ENCODE results near the gene MS4A6E.
"Not testable (repeated sequence)": the region's sequence is repeated elsewhere in the genome, so short reads cannot be mapped to it uniquely, and the experiment has no call there.

The MS4A6E gene

GRCh38 chr11:60326955-60327354 lies at the start of gene MS4A6E:
TSS of gene MS4A6E (plus strand) at chr11:60327255. CDS start at chr11:60334896, 7,641 bp downstream.
- DNase-seq = no peak

DNA sequence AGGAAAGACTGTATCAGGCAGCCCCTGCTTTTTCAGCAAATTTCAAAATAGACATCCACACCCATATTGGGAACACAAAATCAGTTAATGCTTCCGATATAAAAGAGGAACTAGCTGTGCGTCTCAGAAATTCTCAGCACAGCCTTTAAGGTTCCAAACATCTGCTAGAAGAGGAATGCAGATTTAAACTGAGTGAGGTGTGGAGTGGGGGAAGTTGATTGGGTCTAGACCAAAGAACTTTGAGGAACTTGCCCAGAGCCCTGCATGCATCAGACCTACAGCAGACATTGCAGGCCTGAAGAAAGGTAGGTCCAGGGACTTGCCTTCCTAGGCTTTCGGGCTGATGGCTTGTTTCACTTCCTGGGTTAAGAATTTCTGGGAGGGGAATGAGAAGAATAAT lies 46.6 kb upstream of the MS4A6E start, which contains the start of gene MS4A4A:
TSS of gene MS4A4A (plus strand) at position 255 of the 400 bp plus-strand sequence. CDS start at position 265, 10 bp downstream.
- no peak for DNase-seq

DNA sequence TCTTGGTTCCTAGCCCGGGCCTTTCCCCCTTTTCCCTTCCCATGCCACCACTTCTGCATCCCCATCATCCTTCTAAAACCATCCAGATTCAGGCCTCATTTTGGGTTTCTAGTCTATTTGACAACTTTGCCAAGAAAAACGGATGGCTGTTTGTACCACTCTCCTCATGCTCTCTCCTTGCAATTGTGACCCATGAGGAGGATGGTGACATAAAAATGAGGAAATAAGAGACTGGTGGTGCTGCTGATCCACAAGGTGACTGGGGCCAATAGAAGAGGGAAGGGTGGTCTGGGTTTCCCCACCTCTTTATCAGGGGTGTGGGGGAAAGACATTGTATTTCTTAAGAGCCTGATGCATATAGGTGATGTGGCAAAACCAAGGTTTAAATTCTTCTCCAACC lies 45.6 kb upstream of the MS4A6E start:
- no peak for DNase-seq

DNA sequence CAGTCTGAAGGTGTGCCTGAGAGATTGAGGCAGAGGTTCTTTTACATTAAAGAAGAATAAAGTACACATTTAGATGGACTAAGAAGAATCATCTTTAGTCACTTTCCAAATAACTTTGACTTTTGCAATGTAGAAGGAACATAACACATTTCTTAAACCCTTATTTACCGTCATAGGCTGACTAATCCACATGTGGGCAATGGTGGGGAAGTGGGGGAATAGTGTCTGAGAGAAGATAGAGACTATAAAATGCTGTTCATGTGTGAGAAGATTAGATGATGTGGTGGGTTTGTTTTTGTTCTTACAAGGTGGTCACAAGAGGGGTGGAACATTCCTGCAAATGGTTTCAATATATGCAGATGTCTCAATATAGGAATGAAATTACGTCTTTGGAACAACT lies 44.8 kb upstream of the MS4A6E start:
- DNase-seq = no peak

GRCh38 chr11:60285411-60286126 lies 41.5 kb upstream of the MS4A6E start:
- not testable (repeated sequence) for DNase-seq

DNA sequence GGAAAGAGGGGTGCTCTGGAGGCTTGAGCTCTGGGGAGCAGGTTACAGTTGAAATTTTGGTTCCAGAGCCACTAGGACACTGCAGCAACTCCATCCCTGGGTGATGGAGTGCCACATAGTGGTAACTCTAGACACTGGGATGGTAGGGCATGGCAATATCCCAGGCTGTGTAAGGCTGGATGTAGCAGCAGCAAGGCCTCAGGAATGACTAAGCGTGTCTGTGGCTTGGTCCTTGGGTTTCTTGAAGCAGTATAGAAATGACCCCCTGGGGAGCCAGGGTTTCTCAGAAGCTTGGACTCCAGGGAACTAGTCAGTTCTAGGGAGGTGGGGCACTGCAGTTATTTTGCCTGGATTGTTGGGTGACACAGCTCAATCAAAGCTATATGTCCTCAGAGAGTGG lies 38.5 kb upstream of the MS4A6E start:
- no peak for DNase-seq

GRCh38 chr11:60292145-60292544 lies 34.9 kb upstream of the MS4A6E start:
- DNase-seq = no peak

DNA sequence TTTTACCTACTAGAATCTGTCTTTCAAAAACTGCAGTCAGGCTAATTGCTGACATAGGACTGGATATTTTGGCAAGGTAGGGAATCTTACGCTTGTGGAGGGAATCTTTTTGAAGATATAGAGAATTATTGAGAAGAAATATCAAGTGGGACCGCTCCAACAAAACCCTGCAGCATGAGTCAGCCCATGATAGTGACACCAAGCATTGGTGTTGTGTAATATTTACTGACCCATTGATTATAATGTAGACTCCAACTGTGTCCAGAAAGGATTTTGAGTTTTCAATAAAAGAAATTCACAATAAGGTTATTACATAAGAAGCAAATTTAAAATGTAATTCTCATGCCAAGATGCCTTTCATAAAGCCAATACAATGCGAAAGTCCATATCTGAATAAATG lies 25.9 kb upstream of the MS4A6E start:
- no peak for DNase-seq

GRCh38 chr11:60301884-60302283 lies 25.2 kb upstream of the MS4A6E start:
- DNase-seq = not testable (repeated sequence)

DNA sequence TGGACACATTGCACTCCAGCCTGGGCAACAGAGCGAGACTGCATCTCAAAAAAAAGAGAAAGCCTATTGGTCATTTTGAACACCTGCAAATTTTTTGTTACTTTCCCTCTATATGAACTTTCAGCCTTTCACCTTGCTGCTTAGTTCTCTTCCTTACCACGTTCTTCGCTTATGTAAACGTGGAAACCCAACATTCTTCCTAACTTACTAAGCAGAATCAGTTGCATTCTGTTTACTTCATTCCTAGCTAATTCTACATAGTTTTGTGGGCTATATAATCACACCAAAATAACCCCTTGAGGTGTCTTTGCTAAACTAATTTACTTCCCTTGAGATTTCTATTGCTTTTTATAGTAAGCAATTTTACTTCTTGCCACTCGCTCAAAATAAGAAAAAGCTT lies 23.4 kb upstream of the MS4A6E start:
- DNase-seq = no peak

DNA sequence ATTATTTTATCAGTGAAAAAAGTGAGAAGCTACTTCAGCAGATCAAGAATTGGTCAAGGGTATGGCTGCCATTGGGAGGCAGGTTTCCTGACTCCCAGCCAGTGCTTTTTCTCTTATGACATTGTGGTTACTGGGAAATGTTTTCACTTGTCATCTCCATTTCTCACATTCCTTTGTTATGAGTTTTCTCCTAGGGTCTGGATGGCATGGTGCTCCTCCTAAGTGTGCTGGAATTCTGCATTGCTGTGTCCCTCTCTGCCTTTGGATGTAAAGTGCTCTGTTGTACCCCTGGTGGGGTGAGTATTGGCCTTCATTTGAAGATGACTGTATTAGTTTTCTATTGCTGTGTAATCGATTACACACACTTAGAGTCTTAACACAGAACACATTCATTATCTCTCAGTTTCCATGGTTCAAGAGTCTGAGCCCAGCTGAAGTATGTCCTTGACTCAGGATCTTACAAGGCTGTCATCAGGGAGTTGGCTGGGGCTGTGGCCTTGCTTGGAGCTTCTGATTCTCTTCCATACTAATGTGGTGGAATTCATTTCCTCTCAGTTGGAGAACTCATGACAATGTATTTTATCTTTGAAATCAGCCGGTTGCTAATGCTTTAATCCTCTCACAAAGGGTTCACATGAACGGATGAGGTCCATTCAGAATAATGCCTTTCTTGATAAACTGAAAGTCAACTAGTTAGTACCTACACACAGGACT lies 21.0 kb upstream of the MS4A6E start:
- peak; percentile 64 for DNase-seq

GRCh38 chr11:60307507-60308195 lies 19.4 kb upstream of the MS4A6E start:
- no peak for DNase-seq

DNA sequence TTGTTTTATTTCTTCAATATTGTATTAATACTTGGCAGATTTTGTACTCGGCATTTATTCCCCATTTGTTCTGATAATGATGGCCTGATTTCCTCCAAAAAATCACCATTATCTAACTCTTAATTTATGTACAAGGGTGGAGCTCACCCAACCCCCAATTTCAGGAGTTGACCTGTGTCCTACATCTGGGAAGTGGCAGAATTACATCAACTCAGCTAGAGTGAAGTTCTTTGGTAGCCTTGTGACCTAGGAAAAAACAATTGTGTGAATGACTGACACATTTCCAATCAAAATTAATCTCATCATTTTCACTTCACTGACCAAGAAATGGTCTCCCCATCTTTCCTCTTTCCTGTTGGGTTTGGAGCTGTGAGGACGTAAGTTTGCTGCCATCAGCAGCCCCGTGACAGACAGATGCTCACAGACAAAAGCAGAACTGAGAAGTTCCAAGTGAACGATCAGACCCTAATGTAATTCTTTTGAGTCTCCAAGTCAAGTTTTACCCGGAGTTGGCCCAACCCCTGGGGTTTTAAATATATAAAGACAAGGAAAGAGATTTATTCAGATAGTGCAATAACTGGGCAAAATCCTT lies 16.6 kb upstream of the MS4A6E start:
- no peak for DNase-seq

- DNase-seq = no peak
These were observed 12.3 kb upstream of the MS4A6E start for GRCh38 chr11:60314635-60315321.

GRCh38 chr11:60315871-60316270 lies 11.2 kb upstream of the MS4A6E start:
- no peak for DNase-seq

DNA sequence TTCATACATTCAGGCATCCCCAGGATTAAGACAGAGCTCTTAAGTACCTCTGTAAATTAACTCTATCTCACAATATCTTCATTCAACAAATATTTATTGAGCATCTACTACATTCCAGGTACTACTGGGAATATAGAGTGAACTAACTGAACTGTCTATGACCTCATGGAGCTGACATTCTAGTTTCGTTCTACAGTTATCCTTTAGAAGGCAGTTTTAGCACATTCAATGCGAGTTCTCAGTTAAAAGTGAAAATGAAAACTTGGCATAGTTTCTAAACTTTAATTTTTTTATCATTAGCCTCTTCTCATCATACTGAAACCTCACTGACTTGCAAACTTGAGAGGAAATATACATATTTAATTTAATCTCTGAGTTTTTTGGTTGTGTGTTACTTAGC lies 10.7 kb upstream of the MS4A6E start:
- DNase-seq = no peak

- DNase-seq = no peak
These were observed 8.3 kb upstream of the MS4A6E start for GRCh38 chr11:60318726-60319125.

DNA sequence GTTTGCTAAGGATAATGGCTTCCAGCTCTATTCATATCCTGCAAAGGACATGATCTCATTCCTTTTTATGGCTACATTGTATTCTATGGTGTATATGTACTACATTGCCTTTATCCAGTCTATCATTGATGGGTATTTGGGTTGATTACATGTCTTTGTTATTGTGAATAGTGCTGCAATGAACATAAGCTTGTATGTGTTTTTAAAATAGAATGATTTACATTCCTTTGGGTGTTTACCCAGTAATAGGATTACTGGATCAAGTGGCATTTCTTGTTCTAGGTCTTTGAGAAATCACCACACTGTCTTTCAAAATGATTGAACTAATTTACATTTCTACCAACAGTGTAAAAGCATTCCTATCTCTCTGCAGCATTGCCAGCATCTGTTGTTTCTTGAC lies 6.0 kb upstream of the MS4A6E start:
- DNase-seq = no peak

DNA sequence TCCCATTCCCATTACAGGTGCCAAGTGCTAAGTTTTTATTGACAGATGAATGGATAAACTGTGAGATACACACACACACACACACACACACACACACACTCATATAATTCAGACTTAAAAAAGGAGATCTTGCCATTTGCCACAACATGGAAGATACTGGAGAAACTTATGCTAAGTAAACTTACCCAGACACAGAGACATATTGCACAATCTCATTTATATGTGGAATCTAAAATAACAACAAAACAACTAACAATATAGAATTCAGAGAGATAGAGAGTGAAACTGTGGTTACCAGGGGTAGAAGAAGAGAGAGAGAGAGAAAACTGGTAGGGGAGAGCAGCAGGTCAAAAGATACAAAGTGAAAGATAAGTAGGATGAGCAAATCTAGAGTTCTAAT lies 1.4 kb downstream of the MS4A6E start:
- no peak for DNase-seq

GRCh38 chr11:60332846-60333245 lies 5.8 kb downstream of the MS4A6E start:
- DNase-seq = no peak

GRCh38 chr11:60334005-60334620 lies 7.1 kb downstream of the MS4A6E start:
- peak; percentile 89 for DNase-seq

GRCh38 chr11:60336767-60337391 lies 9.8 kb downstream of the MS4A6E start:
- DNase-seq = no peak

Measured in islet precursor cell (in vitro differentiated cells).